Measurements from ENCODE around the gene SVEP1. TPM values are rescaled to one million over a fixed set of nuclear protein-coding genes. Genes with fewer than 3 reads are reported as not detected.
"Not testable (repeated sequence)": the region's sequence is repeated elsewhere in the genome, so short reads cannot be mapped to it uniquely, and the experiment has no call there.

The SVEP1 gene
- total RNA-seq, 4 donors from 2014 or later, result 37.2 to 70.4 (median 58.4) TPM

GRCh38 chr9:110404473-110404872 is 175.1 kb downstream of the SVEP1 start:
- H3K4me3 ChIP-seq, result no peak overlapping the region
- H3K27me3 ChIP-seq, result no peaks in the 10 kb centered on the region
- TF ChIP-seq POLR2A (IDR thresholded peaks at IDR 0.05), result no peak
- no peak for TF ChIP-seq POLR2AphosphoS5 (IDR thresholded peaks at IDR 0.05)
- TF ChIP-seq CTCF (IDR thresholded peaks at IDR 0.05), result no peak
- no peak for TF ChIP-seq EP300 (IDR thresholded peaks at IDR 0.05)
- 92 to 100% methylated on average over 3 to 4 of the region's 4 CpGs for WGBS, 2 donors (ENCODE audit: low coverage in 1 of 2)
- no peak overlapping the region for H3K27ac ChIP-seq
- no peaks in the 10 kb centered on the region for H3K4me1 ChIP-seq
- peaks cover 0 to 27% of the 10 kb centered on the region in 2 donors for H3K36me3 ChIP-seq
- ATAC-seq, result no peak
- H3K9me3 ChIP-seq, result no peaks in the 10 kb centered on the region

- no peaks in the 10 kb centered on the region for H3K27me3 ChIP-seq
- TF ChIP-seq POLR2A (IDR thresholded peaks at IDR 0.05) (no peak), CTCF (IDR thresholded peaks at IDR 0.05) (no peak), POLR2AphosphoS5 (IDR thresholded peaks at IDR 0.05) (no peak), EP300 (IDR thresholded peaks at IDR 0.05) (no peak)
- peaks cover 0 to 12% of the 10 kb centered on the region in 2 donors for H3K36me3 ChIP-seq
- no peak for ATAC-seq
- 40 to 72% methylated on average over 4 of the region's 4 CpGs for WGBS, 2 donors (ENCODE audit: low coverage in 1 of 2)
- H3K27ac ChIP-seq, result no peak overlapping the region
- H3K9me3 ChIP-seq, result no peaks in the 10 kb centered on the region
- H3K4me3 ChIP-seq, result no peak overlapping the region
- H3K4me1 ChIP-seq, result no peaks in the 10 kb centered on the region
Measured at GRCh38 chr9:110399983-110400382, 179.6 kb downstream of the SVEP1 start.

GRCh38 chr9:110398992-110399391 is 180.5 kb downstream of the SVEP1 start:
- H3K27ac ChIP-seq, H3K4me3 ChIP-seq, H3K9me3 ChIP-seq, H3K4me1 ChIP-seq, H3K27me3 ChIP-seq, ATAC-seq: not testable (repeated sequence)
- H3K36me3 ChIP-seq, result peaks cover 0 to 12% of the 10 kb centered on the region in 2 donors
- WGBS, 2 donors (ENCODE audit: low coverage in 1 of 2), result 0 to 100% methylated on average over 1 of the region's 2 CpGs

GRCh38 chr9:110391826-110392485 is 187.6 kb downstream of the SVEP1 start:
- no peak for ATAC-seq

GRCh38 chr9:110389148-110389750 is 190.3 kb downstream of the SVEP1 start:
- WGBS, 2 donors (ENCODE audit: low coverage in 1 of 2), result 69 to 89% methylated on average over 3 of the region's 3 CpGs
- H3K9me3 ChIP-seq, result no peaks in the 10 kb centered on the region
- no peak overlapping the region for H3K27ac ChIP-seq
- no peak for ATAC-seq
- H3K4me1 ChIP-seq, result no peaks in the 10 kb centered on the region
- peaks cover 0 to 27% of the 10 kb centered on the region in 2 donors for H3K36me3 ChIP-seq
- TF ChIP-seq CTCF (IDR thresholded peaks at IDR 0.05) (no peak), POLR2AphosphoS5 (IDR thresholded peaks at IDR 0.05) (no peak), EP300 (IDR thresholded peaks at IDR 0.05) (no peak)
- H3K27me3 ChIP-seq, result peaks cover under 1% of the 10 kb centered on the region
- no peak overlapping the region for H3K4me3 ChIP-seq

More at GRCh38 chr9:110391826-110392485, 187.6 kb downstream of the SVEP1 start:
- H3K27ac ChIP-seq, result no peak overlapping the region
- 50 to 81% methylated on average over 2 of the region's 2 CpGs for WGBS, 2 donors (ENCODE audit: low coverage in 1 of 2)
- H3K4me1 ChIP-seq, result no peaks in the 10 kb centered on the region
- H3K4me3 ChIP-seq, result no peak overlapping the region
- no peaks in the 10 kb centered on the region for H3K27me3 ChIP-seq
- TF ChIP-seq POLR2A (IDR thresholded peaks at IDR 0.05) (no peak), CTCF (IDR thresholded peaks at IDR 0.05) (no peak), POLR2AphosphoS5 (IDR thresholded peaks at IDR 0.05) (no peak), EP300 (IDR thresholded peaks at IDR 0.05) (no peak)
- peaks cover 0 to 8% of the 10 kb centered on the region in 2 donors for H3K36me3 ChIP-seq
- H3K9me3 ChIP-seq, result no peaks in the 10 kb centered on the region

Measured in gastroesophageal sphincter (tissue), 4 donors.